ENCODE measurements around the gene GRID2IP.
"Not testable (repeated sequence)": the region's sequence is repeated elsewhere in the genome, so short reads cannot be mapped to it uniquely, and the experiment has no call there.

Gene GRID2IP

DNA sequence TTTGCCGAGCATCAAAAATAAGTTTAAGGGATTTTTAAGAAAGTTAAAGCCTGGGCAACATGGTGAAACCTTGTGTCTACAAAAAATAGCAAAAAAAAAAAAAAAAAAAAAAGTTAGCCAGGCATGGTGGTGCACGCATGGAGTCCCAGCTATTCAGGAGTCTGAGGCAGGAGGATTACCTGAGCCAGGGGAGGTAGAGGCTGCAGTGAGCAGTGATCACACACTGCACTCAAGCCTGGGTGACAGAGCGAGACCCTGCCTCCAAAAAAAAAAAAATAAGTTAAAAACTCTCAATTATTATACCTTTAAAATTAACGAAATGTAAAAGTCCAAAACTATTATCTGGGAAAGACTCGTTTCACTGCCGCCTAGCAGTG is 68.5 kb downstream of the GRID2IP start:
- no peak for DNase-seq

- DNase-seq = no peak
Measured at GRCh38 chr7:6482307-6482706, 69.0 kb downstream of the GRID2IP start.

DNA sequence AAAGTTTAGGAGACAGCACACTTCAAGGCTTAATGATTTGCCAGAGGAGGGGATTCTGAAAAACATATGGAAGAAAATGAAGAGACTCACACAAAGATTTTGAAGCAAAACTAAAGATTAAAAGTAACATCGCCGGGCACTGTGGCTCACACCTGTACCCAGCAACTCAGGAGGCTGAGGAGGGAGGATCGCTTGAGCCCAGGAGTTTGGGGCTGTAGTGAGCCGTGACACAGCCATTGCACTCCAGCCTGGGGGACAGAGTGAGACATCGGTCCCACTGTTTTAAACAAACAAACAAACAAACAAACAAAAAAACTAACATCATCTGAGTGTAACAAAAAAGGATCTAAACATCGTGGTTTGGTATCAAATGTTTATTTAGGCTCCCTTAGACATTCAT is 69.8 kb downstream of the GRID2IP start:
- no peak for DNase-seq

- no peak for DNase-seq
Measured at GRCh38 chr7:6480323-6480660, 71.0 kb downstream of the GRID2IP start.

DNA sequence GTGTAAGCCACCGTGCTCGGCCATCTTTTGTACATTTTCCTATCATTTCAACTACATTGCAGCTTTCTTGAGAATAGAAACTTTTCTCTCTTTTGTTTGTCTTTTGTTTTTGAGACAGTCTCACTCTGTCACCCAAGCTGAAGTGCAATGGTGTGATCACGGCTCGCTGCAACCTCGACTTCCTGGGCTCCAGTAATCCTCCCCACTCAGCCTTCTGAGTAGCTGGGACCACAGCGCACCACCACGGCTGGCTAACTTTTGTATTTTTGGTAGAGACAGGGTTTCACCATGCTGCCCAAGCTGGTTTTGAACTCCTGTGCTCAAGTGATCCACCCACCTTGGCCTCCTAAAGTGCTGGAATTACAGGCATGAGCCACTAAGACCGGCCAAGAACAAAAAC is 72.2 kb downstream of the GRID2IP start:
- no peak for DNase-seq

- DNase-seq = no peak
Measured at GRCh38 chr7:6478186-6478585, 73.1 kb downstream of the GRID2IP start.

DNA sequence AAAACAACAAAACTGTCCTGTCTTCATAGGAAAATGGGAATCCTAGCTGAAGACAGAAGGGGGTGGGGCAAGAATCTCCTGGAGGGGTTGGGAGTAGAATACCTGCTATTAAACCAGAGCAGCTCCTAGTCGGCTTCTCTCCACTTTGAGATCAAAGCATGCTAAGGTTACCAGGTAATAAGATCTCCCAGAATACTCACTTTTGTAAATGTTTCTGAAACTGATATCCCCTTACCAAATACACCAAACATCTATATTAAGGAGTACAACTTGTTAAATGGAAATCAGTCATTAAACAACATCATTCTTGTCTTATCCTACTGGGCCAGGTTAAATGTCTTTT is 74.0 kb downstream of the GRID2IP start:
- no peak for DNase-seq

- peak; percentile 51 to 52 for DNase-seq
Measured at GRCh38 chr7:6476596-6477317, 74.5 kb downstream of the GRID2IP start.

- DNase-seq = no peak
Measured at GRCh38 chr7:6475433-6476186, 75.7 kb downstream of the GRID2IP start.

DNA sequence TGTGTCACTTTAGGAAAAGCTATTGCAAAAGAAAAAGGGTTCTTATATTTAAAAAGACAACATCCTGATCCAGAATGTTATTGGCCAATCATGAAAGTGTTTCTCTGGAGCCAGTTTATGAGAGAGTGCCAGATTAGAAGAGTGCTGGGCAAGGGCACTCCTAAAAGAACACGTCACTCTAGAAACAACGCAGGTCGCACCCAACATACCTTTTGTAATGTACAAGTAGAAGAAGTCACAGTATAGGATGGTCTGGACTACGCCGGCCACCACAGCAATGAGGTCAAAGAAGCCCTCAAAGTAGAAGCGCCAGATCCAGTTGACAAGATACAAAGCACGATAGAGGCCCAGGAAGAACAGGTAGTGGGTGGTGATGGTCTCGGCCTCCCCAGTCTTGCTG is 85.4 kb downstream of the GRID2IP start:
- no peak for DNase-seq

- DNase-seq = not testable (repeated sequence)
Measured at GRCh38 chr7:6463609-6464008, 87.7 kb downstream of the GRID2IP start.

GRCh38 chr7:6461946-6462550 is 89.2 kb downstream of the GRID2IP start:
- DNase-seq = no peak

DNA sequence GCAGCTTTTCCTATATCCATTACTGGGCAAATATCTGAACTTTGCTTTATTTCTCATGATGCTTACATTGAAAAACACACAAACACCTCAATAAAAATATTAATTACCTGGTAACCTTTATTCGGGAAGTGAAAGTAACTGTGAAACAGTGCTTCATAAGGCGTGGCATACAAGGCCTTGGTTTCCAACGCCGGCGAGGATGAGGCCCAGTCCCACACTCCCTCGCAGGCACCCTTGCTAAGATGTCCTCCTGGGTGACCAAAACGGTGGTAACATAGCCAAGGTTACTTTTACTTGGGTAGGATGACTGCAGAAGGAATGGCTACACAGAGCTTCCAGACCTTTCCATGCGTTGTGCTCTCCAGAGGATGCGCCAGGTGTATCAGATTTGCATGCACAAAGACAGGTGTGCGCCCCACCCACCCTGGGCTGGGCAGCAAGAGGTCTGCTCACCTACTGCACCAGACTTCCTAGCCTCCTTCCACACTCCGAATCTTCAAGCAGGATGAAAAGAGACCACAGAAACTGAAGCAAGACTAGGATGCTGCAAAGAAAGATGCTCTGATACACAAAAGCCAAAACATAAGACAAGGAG is 90.2 kb downstream of the GRID2IP start:
- no peak for DNase-seq

DNA sequence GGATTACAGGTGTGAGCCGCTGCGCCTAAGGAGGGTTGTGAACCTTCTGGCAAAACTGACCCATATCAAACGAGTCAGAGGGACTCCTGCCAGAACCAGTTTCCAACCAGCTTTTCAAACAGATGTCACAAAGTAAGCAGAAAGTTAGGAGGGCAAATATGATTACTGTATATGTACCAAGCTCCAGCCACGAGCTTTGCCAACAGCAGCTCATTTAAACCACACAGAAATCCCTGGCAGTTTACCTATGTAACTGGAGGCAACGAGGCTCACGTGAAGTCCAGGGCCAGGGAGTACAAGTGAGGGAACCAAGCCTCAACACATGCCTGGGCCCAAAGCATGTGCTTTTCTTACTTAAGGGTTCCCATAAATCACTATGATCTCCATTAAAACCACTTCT is 91.0 kb downstream of the GRID2IP start:
- DNase-seq = no peak

GRCh38 chr7:6458676-6459075 is 92.6 kb downstream of the GRID2IP start:
- not testable (repeated sequence) for DNase-seq

GRCh38 chr7:6453734-6454133 is 97.5 kb downstream of the GRID2IP start:
- no peak for DNase-seq

- DNase-seq = no peak
Measured at GRCh38 chr7:6451224-6451705, 100.0 kb downstream of the GRID2IP start.

DNA sequence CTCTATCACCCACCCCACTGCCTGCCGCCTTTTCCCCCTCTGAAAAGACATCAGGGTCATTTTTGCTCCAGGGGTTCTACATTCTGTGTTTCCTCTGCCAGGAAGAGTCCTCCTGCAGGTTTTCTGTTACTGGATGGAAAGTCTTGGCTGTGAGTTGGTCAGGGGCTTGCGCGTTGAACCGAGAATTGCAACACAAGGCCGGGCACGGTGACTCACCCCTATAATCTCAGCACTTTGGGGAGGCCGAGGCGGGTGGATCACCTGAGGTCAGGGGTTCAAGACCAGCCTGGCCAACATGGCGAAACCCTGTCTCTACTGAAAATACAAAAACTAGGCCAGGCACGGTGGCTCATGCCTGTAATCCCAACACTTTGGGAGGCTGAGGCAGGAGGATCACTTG is 100.7 kb downstream of the GRID2IP start:
- DNase-seq = not testable (repeated sequence)

- not testable (repeated sequence) for DNase-seq
Measured at GRCh38 chr7:6449884-6450283, 101.4 kb downstream of the GRID2IP start.

- DNase-seq = no peak
Measured at GRCh38 chr7:6448943-6449543, 102.2 kb downstream of the GRID2IP start.

DNA sequence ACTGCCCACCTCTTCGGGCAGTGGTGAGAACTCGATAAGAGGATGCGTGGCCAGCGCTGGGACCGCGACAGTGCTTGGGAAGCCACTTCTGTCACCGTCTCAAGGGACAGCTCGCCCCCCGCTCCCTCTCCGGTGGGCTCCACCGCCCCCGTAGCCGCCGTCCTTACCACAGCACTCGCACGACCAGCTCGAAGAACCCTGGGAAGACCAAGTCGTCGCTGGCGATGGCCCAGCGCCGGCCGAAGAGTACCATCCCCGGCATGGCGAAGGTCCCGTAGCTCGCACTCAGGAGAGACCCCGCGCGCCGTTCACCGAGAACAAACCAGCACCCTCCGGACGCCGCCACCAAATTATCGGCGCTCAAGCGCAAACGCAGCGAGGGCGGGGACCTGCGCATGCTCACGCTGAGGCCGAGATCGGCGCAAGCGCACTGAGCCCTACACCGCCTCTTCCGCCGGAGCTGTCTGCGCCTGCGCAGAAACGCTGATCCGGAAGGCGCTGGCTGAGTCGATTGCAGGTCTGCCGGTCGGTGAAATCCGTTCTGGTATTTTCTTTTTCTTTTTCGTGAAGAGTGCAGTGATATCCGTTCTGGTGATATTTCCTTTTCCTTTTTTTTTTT is 103.6 kb downstream of the GRID2IP start, which contains the start of gene DAGLB:
Gene DAGLB, minus strand, starts transcription at position 374 of the 619 bp plus-strand sequence. Its CDS starts 112 bp downstream, at position 262.
- peak; percentile 39 for DNase-seq

Measured in Kasumi-1 (cell line).